Adrenal gland (tissue), 5 donors: ENCODE measurements around the gene KCNJ13.

Experiments
- POLR2A ChIP-seq, 2 donors: fragments of 450-650 bp; IDR thresholded peaks; one replicate each; pipeline ENCODE4 v1.6.1; 2017; ENCODE audit warnings: antibody characterized with exemption in 2 of 2, mild to moderate bottlenecking in 2 of 2, moderate library complexity in 1 of 2
- TF ChIP-seq, protein P1 (sequence below), 6 experiments: fragments of 450-650 bp in 4 of 6; fragments of 200-600 bp in 2 of 6; sonication (generic) in 1 of 6; IDR thresholded peaks; 1 replicate in 5 of 6; 2 replicates in 1 of 6; pipeline versions ENCODE4 v1.5.1 to v1.8.0; 2016 to 2021; ENCODE audit warnings: antibody characterized with exemption in 6 of 6, mild to moderate bottlenecking in 2 of 6, moderate library complexity in 1 of 6
- donor health status: DM: no; HTN: no; CAD: no.

DNA sequence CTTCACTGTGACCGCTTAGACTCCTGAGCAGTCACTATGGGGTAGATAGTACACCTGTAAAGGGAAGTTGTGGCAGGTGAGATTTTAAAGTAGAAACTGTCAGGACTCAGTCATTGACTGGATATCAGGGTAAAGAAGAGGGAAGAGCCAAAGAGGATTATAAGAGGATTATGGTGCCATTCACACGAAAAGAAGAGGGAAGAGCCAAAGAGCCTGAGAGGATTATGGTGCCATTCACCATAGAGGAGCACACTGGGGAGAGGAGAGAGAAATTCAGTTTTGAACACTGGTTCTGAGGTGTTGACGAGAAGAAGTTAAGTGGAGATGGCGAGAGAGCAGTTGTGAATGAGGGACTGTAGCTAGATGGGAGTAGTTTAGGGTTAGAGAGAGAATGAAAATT is 16.9 kb upstream of the KCNJ13 start:
- TF ChIP-seq, protein P1, sequence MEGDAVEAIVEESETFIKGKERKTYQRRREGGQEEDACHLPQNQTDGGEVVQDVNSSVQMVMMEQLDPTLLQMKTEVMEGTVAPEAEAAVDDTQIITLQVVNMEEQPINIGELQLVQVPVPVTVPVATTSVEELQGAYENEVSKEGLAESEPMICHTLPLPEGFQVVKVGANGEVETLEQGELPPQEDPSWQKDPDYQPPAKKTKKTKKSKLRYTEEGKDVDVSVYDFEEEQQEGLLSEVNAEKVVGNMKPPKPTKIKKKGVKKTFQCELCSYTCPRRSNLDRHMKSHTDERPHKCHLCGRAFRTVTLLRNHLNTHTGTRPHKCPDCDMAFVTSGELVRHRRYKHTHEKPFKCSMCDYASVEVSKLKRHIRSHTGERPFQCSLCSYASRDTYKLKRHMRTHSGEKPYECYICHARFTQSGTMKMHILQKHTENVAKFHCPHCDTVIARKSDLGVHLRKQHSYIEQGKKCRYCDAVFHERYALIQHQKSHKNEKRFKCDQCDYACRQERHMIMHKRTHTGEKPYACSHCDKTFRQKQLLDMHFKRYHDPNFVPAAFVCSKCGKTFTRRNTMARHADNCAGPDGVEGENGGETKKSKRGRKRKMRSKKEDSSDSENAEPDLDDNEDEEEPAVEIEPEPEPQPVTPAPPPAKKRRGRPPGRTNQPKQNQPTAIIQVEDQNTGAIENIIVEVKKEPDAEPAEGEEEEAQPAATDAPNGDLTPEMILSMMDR (IDR thresholded peaks at IDR 0.05), result no peak
- TF ChIP-seq POLR2A (IDR thresholded peaks at IDR 0.05), result no peak
